GM21360 (cell line): ENCODE data around the gene NTMT1.
"Not testable (repeated sequence)": the region's sequence is repeated elsewhere in the genome, so short reads cannot be mapped to it uniquely, and the experiment has no call there.

Source experiments
- ATAC-seq: cut with Tn5 transposase; IDR thresholded peaks from one replicate; pipeline ENCODE4 v1.9.1; 2021; ENCODE audit warnings: mild to moderate bottlenecking, moderate library complexity; ENCODE audit not compliant: unreplicated experiment

NTMT1 gene

GRCh38 chr9:129649726-129650679, 24.0 kb downstream of the NTMT1 start:
- ATAC-seq: no peak

DNA sequence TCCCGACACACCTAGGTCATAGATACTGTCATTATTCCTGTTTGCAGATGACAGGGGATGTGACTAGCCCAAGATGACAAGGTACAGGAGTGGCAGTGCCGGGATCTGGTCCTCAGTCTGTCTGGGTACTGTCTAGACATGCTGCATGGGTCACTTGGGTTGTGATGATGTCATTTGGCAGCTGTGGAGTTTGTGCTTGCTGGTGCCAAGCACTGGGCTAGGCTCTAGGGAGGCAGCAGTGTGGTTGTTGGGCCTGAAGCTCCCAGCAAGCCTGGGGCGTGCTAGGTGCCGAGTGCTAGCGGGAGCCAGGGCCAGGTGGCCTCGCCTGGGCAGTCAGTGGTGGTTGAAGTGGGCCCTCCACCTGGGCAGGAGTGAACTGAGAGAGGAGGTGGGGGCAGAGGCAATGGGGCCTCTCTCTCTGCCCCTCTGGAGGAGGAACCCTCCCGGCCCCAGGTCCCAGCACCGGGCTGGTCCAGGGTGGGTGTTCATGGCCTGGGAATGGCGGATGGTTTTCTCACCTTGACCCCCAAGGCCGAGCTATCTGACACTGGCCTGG, 24.8 kb downstream of the NTMT1 start:
- no peak for ATAC-seq

- no peak for ATAC-seq
Measured at GRCh38 chr9:129653823-129654553, 28.0 kb downstream of the NTMT1 start.

GRCh38 chr9:129654554-129655040, 28.6 kb downstream of the NTMT1 start:
- ATAC-seq: no peak

DNA sequence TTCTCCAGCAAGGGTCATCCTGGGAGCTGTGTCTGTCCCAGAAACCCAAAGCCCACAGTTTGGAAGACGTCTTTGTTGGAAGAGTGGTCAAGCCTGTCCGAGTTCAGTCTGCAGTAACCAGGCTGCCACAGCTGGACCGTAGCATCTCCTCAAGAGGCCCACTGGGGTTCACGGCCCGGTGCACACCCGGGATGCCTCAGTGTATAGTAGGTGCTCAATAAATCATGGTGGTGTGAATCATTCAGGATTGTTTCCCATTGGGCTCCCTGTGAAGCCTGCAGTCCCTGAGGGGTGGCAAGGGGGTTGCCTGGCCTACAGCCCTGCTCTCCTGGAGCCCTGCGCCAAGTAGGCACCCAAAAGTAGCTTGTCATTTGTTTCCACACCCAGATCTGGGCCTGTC, 29.2 kb downstream of the NTMT1 start:
- ATAC-seq: no peak

GRCh38 chr9:129655696-129656095, 29.7 kb downstream of the NTMT1 start:
- ATAC-seq: no peak

DNA sequence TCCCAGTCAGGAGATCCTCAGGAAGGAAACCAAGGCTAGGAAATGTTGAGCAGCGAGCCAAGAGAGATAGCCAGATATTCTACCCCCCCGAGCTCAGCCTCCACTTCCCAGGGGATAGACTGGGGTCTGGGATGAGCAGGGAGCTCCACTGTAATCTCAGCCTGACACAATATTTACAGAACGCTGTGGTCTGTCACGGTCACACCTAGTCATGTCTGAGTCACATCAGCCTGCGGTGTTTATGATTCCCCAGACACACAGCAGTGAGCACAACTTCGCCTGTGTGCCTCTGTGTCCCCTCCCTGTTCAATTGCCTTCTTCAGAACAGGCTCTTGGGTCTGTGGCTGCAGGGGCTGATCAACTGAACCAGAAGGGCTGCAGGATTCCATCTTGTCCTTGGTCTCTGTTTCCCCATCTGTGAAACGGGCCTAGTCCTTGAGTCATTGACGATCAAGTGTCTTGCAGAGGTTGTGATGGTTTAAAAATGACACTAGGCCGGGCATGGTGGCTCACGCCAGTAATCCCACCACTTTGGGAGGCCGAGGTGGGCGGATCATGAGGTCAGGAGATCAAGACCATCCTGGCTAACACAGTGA, 30.9 kb downstream of the NTMT1 start:
- ATAC-seq: no peak

GRCh38 chr9:129661029-129661428, 35.1 kb downstream of the NTMT1 start:
- no peak for ATAC-seq

- not testable (repeated sequence) for ATAC-seq
Measured at GRCh38 chr9:129662239-129662638, 36.3 kb downstream of the NTMT1 start.

- no peak for ATAC-seq
Measured at GRCh38 chr9:129664746-129665388, 38.9 kb downstream of the NTMT1 start.

DNA sequence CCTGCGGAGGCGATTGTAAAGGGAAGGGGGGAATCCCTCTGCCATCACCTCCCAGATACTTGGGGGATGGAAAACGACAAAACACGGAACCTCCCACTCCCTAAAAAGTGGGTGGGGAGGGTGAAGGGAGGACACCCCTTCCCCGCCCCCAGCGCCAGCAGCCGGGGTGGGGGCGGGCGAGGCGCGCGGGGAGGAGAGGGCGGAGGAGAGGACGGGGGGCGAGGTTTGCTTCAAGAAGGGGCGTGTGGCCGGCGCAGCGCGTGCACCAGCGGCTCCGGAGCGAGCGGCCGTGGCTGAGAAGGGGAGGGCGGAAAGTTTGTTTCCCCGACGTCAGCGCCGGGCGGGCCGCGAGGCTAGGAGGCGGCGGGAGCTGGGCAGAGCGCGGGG, 39.4 kb downstream of the NTMT1 start, which contains the start of gene PRRX2:
TSS of gene PRRX2 (plus strand) at position 259 of the 387 bp plus-strand sequence. CDS start 221 bp downstream, outside the sequence.
- no peak for ATAC-seq

GRCh38 chr9:129665814-129666520, 40.0 kb downstream of the NTMT1 start:
- no peak for ATAC-seq

GRCh38 chr9:129666575-129666974, 40.6 kb downstream of the NTMT1 start:
- ATAC-seq: no peak

DNA sequence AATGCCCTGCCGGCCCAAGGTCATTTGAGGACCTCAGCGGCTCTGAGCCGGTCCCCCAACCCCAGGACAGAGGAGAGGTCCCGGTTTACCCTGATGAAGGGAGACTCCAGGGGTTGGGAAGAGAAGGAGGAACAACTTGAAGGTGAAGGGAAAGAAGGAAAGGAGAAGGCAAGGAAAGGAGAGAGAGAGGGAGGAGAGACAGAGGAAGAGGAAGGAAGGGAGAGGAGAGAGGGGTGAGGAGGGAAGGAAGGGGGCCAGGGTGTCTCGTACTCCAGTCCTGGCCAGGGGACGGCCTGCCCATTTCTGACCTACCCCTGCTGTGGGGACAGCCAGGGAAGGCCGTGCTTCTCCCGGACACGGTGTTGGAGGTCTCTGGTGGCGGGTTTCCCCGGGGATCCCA, 41.4 kb downstream of the NTMT1 start:
- ATAC-seq: no peak

GRCh38 chr9:129667850-129668249, 41.9 kb downstream of the NTMT1 start:
- no peak for ATAC-seq

DNA sequence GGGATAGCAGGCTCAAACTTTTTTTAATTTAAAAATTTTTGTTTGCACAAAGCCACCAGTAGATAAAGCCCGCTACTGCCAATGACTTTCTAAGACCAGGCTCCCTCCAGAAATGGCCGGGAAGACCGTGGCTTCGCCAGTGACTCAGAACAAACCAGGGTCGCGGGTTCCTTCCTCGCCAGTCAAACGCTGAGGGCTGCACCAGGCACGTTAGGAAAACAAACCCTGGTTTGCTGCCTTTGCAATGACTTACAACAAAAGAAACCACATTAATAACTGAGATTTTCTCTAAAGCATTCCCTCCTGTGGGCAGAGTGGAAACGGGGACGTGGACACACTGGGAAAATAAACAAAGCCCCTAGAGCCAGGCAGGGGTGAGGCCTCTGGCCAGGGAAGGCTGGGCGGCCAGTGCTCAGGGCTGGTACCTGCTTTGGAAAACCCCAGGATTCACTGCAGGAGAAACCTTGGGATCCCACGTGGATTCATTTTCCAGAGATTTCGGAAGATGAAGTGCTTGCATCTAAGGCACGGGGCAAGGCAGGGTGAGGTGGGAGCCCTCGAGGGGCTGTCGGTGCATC, 43.3 kb downstream of the NTMT1 start:
- ATAC-seq: no peak

DNA sequence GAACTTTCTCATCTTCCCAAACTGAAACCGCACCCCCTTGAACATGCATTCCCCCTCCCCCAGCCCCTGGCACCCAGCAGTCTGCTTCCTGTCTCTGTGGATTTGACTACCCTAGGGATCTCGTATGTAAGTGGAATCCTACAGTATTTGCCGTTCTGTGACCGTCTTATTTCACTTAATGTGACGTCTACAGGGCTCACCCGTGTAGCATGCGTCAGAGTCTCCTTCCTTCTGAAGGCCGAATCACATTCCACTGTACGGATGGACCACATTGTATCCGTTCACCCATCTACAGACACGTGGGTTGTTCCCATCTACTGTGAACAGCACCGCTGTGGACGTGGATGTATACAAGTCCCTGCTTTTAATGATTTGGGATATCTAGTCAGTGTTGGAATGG, 44.0 kb downstream of the NTMT1 start:
- ATAC-seq: no peak

DNA sequence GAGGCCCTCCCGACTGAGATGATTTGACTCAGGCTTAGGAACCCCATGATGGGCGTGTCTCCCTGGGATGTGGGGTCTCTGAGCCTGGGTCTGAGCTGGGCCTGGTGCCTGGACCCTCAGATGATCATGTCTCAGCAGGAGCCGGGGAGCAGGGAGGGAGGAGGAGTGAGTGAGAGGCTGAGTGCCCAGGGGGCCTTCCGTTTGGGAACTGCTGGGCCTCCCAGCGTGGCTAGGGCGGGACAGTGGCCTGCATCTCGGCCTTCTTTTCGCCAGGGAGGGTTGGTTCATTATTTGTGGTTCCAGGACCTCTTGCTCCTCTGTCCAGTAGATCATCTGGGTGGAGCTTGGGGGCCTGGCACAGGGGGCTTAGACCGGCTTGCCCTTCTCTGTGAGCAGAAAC, 45.1 kb downstream of the NTMT1 start:
- ATAC-seq: no peak

DNA sequence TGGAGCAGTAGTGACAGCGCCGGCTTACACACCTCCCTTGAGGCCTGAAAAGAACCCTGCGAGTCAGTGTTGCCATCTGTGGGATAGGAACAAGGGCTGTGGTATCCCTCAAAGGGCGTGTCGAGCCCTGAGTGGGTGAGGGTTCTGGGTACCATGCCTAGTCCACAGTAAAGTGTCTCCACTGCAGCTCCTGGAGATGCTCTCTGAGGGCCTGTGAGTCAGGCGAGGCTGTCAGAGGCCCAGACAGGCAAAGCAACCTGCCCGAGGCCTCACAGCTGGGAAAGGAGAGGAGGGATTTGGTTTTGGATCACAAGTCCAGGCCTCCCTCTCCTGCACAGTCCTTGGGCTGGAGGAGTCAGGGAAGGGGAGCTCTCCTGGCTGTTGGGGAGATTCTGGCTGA, 45.6 kb downstream of the NTMT1 start:
- ATAC-seq: no peak

- ATAC-seq: no peak
Measured at GRCh38 chr9:129672702-129673101, 46.7 kb downstream of the NTMT1 start.
